Testis (tissue), 2 donors: Measurements from ENCODE around the gene IRF1.

ENCODE experiments used
- CTCF ChIP-seq, 3 experiments: fragments of 450-650 bp in 2 of 3; fragments of 200-600 bp in 1 of 3; sonication (generic) in 1 of 3; IDR thresholded peaks; one replicate each; pipeline ENCODE4 v1.5.1; 2016 to 2019; ENCODE audit warnings: antibody characterized with exemption in 3 of 3, mild to moderate bottlenecking in 2 of 3, moderate library complexity in 1 of 3
- POLR2A ChIP-seq: fragments of 450-650 bp; IDR thresholded peaks from one replicate; pipeline ENCODE4 v1.6.1; 2017; ENCODE audit warnings: antibody characterized with exemption, mild to moderate bottlenecking, moderate library complexity

- TF ChIP-seq CTCF (IDR thresholded peaks at IDR 0.05) (no peak), POLR2A (no peak)
These were observed 55.1 kb downstream of the IRF1 start for GRCh38 chr5:132435447-132435846.
